K562 (cell line): ENCODE results near the gene A4GALT. TPM values are rescaled to one million over a fixed set of nuclear protein-coding genes. Genes with fewer than 3 reads are reported as not detected.

ENCODE experiments used
- ATAC-seq: fragments of 200-7000 bp; cut with Tn5 transposase; 3 replicates; pipeline ENCODE4 v1.9.1; 2020; ENCODE audit warnings: moderate library complexity
- BruUV-seq: library from RNA; stranded (reverse); fragments of 400-500 nt; replicated peaks from 2 replicates; lab custom pipeline; 2021; lab: Mats Ljungman, UMichigan
- CTCF ChIA-PET: fragments of 300-600 bp; formaldehyde crosslinking; extraction: SDS; loops from one replicate; lab custom pipeline; 2021; ENCODE audit warnings: low intra/inter-chr PET ratio; lab: Yijun Ruan, JAX
- POLR2A ChIA-PET: fragments of 300-600, 350-650 bp; sonication (Branson Sonifier 250); formaldehyde crosslinking; extraction: SDS; loops from one replicate; lab custom pipeline; 2021; ENCODE audit warnings: antibody characterized with exemption, inconsistent platforms; lab: Yijun Ruan, JAX
- DNase-seq, 4 experiments: peaks; one replicate each; pipeline versions ENCODE4 v3.0.0 to v3.0.0-alpha.2; 2011 to 2018; ENCODE audit warnings: low spot score in 3 of 4, mixed read lengths in 3 of 4; ENCODE audit errors: extremely low read depth in 1 of 4
- FAIRE-seq: peaks from 2 replicates; lab custom pipeline; 2011; peaks lifted over from hg19 to GRCh38; lab: Jason Lieb, UNC
- H2AFZ ChIP-seq: 2 replicates; pipeline ENCODE4 v1.6.0; 2011; ENCODE audit warnings: low read depth, low read length, control low read depth, inconsistent platforms
- H3K27ac ChIP-seq: fragments of 200-600 bp; 3 replicates; pipeline ENCODE4 v1.8.0; 2011; ENCODE audit warnings: low read depth, mild to moderate bottlenecking, control low read depth, inconsistent platforms, low read length, moderate library complexity, mixed read lengths; ENCODE audit errors: extremely low read depth
- H3K27me3 ChIP-seq, 2 experiments: fragments of 300-600 bp in 1 of 2; 2 replicates in 1 of 2; 3 replicates in 1 of 2; pipeline versions ENCODE4 v1.6.0 to v1.8.0; 2011; ENCODE audit warnings: inconsistent platforms in 2 of 2, low read length in 2 of 2, mild to moderate bottlenecking in 1 of 2, mixed read lengths in 1 of 2, moderate library complexity in 1 of 2; ENCODE audit not compliant: control insufficient read depth in 2 of 2, insufficient read depth in 2 of 2
- H3K36me3 ChIP-seq: fragments of 300-600 bp; 3 replicates; pipeline ENCODE4 v1.8.0; 2011; ENCODE audit warnings: mild to moderate bottlenecking, low read length, inconsistent platforms; ENCODE audit not compliant: control insufficient read depth, insufficient read depth
- H3K4me1 ChIP-seq, 2 experiments: fragments of 200-600 bp in 1 of 2; replicated peaks in 1 of 2; 2 replicates in 1 of 2; 3 replicates in 1 of 2; pipeline versions ENCODE4 v1.5.1 to v1.8.0; 2011; ENCODE audit warnings: inconsistent platforms in 2 of 2, low read length in 2 of 2, mild to moderate bottlenecking in 1 of 2, mixed read lengths in 1 of 2, moderate library complexity in 1 of 2; ENCODE audit not compliant: control insufficient read depth in 2 of 2, insufficient read depth in 2 of 2
- H3K4me2 ChIP-seq: 2 replicates; pipeline ENCODE4 v1.6.1; 2011; ENCODE audit warnings: low read length, control low read depth, inconsistent platforms, mixed read lengths; ENCODE audit not compliant: insufficient read depth
- H3K4me3 ChIP-seq: fragments of 200-600 bp; sonication (generic), shearing (Covaris generic); 2 replicates; pipeline ENCODE4 v1.5.1; 2016; ENCODE audit warnings: control low read depth, inconsistent platforms
- H3K79me2 ChIP-seq: fragments of 200-600 bp; 3 replicates; pipeline ENCODE4 v1.8.0; 2011; ENCODE audit warnings: low read length, inconsistent platforms; ENCODE audit not compliant: control insufficient read depth, insufficient read depth
- H3K9ac ChIP-seq, 2 experiments: 2 replicates each; pipeline versions ENCODE4 v1.6.0 to v1.6.1; 2011; ENCODE audit warnings: low read depth in 2 of 2, low read length in 2 of 2, control low read depth in 1 of 2, inconsistent platforms in 1 of 2, mild to moderate bottlenecking in 1 of 2, mixed read lengths in 1 of 2; ENCODE audit not compliant: insufficient read depth in 1 of 2
- H3K9me1 ChIP-seq: one replicate; pipeline ENCODE4 v1.6.0; 2011; ENCODE audit warnings: inconsistent platforms, mild to moderate bottlenecking, low read length, moderate library complexity; ENCODE audit not compliant: control insufficient read depth, insufficient read depth
- H3K9me3 ChIP-seq: replicated peaks from 2 replicates; pipeline ENCODE4 v1.5.1; 2011; ENCODE audit warnings: low read depth, low read length, inconsistent platforms; ENCODE audit not compliant: control insufficient read depth, insufficient read depth
- H4K20me1 ChIP-seq: replicated peaks from 2 replicates; pipeline ENCODE4 v1.6.1; 2011; ENCODE audit warnings: low read length, inconsistent platforms, mixed read lengths; ENCODE audit not compliant: control insufficient read depth, insufficient read depth
- CREM ChIP-seq: IDR thresholded peaks from 2 replicates; pipeline ENCODE4 v1.6.1; 2014; ENCODE audit warnings: antibody characterized with exemption, low read depth
- JUN ChIP-seq, 2 experiments: sonication (generic) in 1 of 2; formaldehyde crosslinking in 1 of 2; IDR thresholded peaks; 2 replicates each; pipeline versions ENCODE4 v1.6.1 to v1.8.0; 2012 to 2022; ENCODE audit warnings: borderline replicate concordance in 2 of 2, mild to moderate bottlenecking in 2 of 2, improper control_type of control experiment in 1 of 2, low read depth in 1 of 2, low read length in 1 of 2, missing genetic modification reagents in 1 of 2
- KAT8 ChIP-seq: fragments of 450-650 bp; IDR thresholded peaks from 2 replicates; pipeline ENCODE4 v1.6.1; 2016; ENCODE audit warnings: low read depth, mild to moderate bottlenecking
- TBP ChIP-seq: optimal IDR thresholded peaks from 2 replicates; pipeline ENCODE3; 2011; ENCODE audit warnings: low read depth, low read length, improper control_type of control experiment
- ZNF217 ChIP-seq: sonication (generic); formaldehyde crosslinking; IDR thresholded peaks from 2 replicates; pipeline ENCODE4 v1.8.0; 2022; ENCODE audit warnings: mild to moderate bottlenecking, missing genetic modification reagents
- ZNF316 ChIP-seq: fragments of 450-650 bp; IDR thresholded peaks from 2 replicates; pipeline ENCODE4 v1.6.1; 2016
- WGBS: fragments of 100-300 bp; shearing (Covaris generic); methylation state at CpG from one replicate; pipeline ENCODE4 v1.1.6; 2016; ENCODE audit warnings: low coverage, mixed read lengths; ENCODE audit not compliant: insufficient coverage; ENCODE audit errors: missing lambda C conversion rate; 5-methylcytosine and 5-hydroxymethylcytosine counted together
- in situ Hi-C: fragments of 300-500 bp; cut with MboI; formaldehyde crosslinking; loops from 4 replicates; pipeline ENCODE4 v1.15.0; 2018; ENCODE audit warnings: inconsistent platforms, mixed read lengths
- intact Hi-C: fragments of 100-400 bp; cut with micrococcal nuclease; formaldehyde crosslinking; loops from 2 replicates; pipeline ENCODE4 v1.14.2; 2022
- polyA plus RNA-seq, 8 experiments: library from polyadenylated mRNA; depleted of rRNA in 4 of 8; stranded (reverse) in 5 of 8; unstranded in 3 of 8; fragments of >200 nt; fragmentation: Nextera tagmentation in 2 of 8; fragmentation: Illumina TruSeq in 1 of 8; extraction: Ambion mirVana in 2 of 8; extraction: Trizol in 1 of 8; gene quantifications; 2 replicates each; pipeline versions ENCODE4 v1.2.1 to v1.2.3, GENCODE V29; 2011 to 2014; ENCODE audit warnings: inconsistent platforms in 1 of 8, missing spikeins in 1 of 8
- total RNA-seq, 7 experiments: library from RNA; depleted of rRNA in 6 of 7; stranded (reverse); fragments of >200 nt in 6 of 7; fragmentation: Illumina TruSeq in 2 of 7; extraction: Trizol in 2 of 7; gene quantifications; 2 replicates each; pipeline versions ENCODE4 v1.2.1 to v1.2.3, GENCODE V29; 2011 to 2021; ENCODE audit warnings: low replicate concordance in 1 of 7
- TF ChIP-seq, protein P1 (sequence below), 2 experiments: fragments of 450-650 bp in 1 of 2; sonication (generic) in 1 of 2; formaldehyde crosslinking in 1 of 2; IDR thresholded peaks; 2 replicates each; pipeline versions ENCODE4 v1.7.1 to v1.9.0; 2016 to 2022; ENCODE audit warnings: inconsistent platforms in 1 of 2, mild to moderate bottlenecking in 1 of 2, missing genetic modification reagents in 1 of 2
- TF ChIP-seq, protein P2 (sequence below): IDR thresholded peaks from 2 replicates; pipeline ENCODE4 v1.6.1; 2016; ENCODE audit warnings: missing genetic modification characterization, missing compliant biosample characterization
- TF ChIP-seq, protein P3 (sequence below), 2 experiments: fragments of 450-650 bp in 1 of 2; sonication (generic) in 1 of 2; formaldehyde crosslinking in 1 of 2; IDR thresholded peaks in 1 of 2; conservative IDR thresholded peaks in 1 of 2; 2 replicates each; pipeline versions ENCODE4 v1.6.1 to v1.8.1; 2016 to 2023; ENCODE audit warnings: mild to moderate bottlenecking in 2 of 2, moderate library complexity in 2 of 2, inconsistent platforms in 1 of 2, missing genetic modification reagents in 1 of 2

A4GALT gene
- total and polyA plus RNA-seq, 9 of the 15 experiments (the other 6 are each of a cell fraction or from before 2014, with no cell fraction given), result 0.07 to 0.11 TPM; not detected in 7

DNA sequence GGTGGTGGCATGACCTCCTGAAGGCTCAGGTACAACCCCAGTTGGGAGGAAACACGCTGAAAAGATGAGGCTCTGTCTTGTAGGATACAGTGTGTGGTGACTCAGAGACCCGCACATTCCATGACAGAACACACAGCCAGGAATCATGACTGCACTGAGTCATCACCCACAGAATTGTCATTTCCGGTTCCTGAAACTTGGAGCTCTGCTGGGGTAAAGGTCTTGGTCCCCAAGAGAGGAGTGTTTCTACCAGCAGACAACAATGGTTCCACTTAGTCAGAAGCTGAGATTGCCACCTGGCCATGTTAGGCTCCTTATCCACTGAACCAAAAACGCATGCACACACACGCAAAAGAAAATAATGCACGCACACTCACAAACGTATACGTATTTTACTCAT is 40.0 kb downstream of the A4GALT start:
- BruUV-seq, result no TSS peak
- H3K27ac ChIP-seq, result no peak overlapping the region
- 15% methylated on average over 7 of the region's 8 CpGs for WGBS
- no peaks in the 10 kb centered on the region for H3K9me3 ChIP-seq
- peaks cover 0 to 7% of the 10 kb centered on the region in 2 experiments; a peak in 4 of 5 replicates for H3K27me3 ChIP-seq
- H2AFZ ChIP-seq, result no peak overlapping the region
- no peaks in the 10 kb centered on the region for H3K79me2 ChIP-seq
- intact Hi-C loops (no loop called here), in situ Hi-C loops (no loop called here)
- ATAC-seq (no peak), DNase-seq (peak in 2 of 4 experiments; percentile 23 to 24), FAIRE-seq (no peak)
- CTCF ChIA-PET, result no interaction called here
- H3K9ac ChIP-seq, result no peak overlapping the region
- H3K4me2 ChIP-seq, result no peak overlapping the region
- H4K20me1 ChIP-seq, result no peaks in the 10 kb centered on the region
- H3K36me3 ChIP-seq, result no peaks in the 10 kb centered on the region
- no peaks in the 10 kb centered on the region for H3K9me1 ChIP-seq
- POLR2A ChIA-PET, result no interaction called here
- H3K4me1 ChIP-seq, result no peaks in the 10 kb centered on the region; a peak in 1 of 5 replicates
- H3K4me3 ChIP-seq, result no peak overlapping the region
- TF ChIP-seq JUN (IDR thresholded peaks at IDR 0.05; ENCODE audit: borderline replicate concordance, low read depth, low read length), result peak; percentile 39; the same call in 1 of the 2 replicates
- no peak for TF ChIP-seq JUN (CRISPR knock-in tag; IDR thresholded peaks at IDR 0.05; ENCODE audit: borderline replicate concordance)
- TF ChIP-seq, protein P1, sequence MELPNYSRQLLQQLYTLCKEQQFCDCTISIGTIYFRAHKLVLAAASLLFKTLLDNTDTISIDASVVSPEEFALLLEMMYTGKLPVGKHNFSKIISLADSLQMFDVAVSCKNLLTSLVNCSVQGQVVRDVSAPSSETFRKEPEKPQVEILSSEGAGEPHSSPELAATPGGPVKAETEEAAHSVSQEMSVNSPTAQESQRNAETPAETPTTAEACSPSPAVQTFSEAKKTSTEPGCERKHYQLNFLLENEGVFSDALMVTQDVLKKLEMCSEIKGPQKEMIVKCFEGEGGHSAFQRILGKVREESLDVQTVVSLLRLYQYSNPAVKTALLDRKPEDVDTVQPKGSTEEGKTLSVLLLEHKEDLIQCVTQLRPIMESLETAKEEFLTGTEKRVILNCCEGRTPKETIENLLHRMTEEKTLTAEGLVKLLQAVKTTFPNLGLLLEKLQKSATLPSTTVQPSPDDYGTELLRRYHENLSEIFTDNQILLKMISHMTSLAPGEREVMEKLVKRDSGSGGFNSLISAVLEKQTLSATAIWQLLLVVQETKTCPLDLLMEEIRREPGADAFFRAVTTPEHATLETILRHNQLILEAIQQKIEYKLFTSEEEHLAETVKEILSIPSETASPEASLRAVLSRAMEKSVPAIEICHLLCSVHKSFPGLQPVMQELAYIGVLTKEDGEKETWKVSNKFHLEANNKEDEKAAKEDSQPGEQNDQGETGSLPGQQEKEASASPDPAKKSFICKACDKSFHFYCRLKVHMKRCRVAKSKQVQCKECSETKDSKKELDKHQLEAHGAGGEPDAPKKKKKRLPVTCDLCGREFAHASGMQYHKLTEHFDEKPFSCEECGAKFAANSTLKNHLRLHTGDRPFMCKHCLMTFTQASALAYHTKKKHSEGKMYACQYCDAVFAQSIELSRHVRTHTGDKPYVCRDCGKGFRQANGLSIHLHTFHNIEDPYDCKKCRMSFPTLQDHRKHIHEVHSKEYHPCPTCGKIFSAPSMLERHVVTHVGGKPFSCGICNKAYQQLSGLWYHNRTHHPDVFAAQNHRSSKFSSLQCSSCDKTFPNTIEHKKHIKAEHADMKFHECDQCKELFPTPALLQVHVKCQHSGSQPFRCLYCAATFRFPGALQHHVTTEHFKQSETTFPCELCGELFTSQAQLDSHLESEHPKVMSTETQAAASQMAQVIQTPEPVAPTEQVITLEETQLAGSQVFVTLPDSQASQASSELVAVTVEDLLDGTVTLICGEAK (IDR thresholded peaks at IDR 0.05), result peak; percentile 62; the same call in 1 of the 2 replicates
- TF ChIP-seq, protein P1 (CRISPR knock-in tag; IDR thresholded peaks at IDR 0.05), result no peak
- TF ChIP-seq, protein P2, sequence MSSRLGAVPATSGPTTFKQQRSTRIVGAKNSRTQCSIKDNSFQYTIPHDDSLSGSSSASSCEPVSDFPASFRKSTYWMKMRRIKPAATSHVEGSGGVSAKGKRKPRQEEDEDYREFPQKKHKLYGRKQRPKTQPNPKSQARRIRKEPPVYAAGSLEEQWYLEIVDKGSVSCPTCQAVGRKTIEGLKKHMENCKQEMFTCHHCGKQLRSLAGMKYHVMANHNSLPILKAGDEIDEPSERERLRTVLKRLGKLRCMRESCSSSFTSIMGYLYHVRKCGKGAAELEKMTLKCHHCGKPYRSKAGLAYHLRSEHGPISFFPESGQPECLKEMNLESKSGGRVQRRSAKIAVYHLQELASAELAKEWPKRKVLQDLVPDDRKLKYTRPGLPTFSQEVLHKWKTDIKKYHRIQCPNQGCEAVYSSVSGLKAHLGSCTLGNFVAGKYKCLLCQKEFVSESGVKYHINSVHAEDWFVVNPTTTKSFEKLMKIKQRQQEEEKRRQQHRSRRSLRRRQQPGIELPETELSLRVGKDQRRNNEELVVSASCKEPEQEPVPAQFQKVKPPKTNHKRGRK, result no peak
- no peak for TF ChIP-seq KAT8
- no peak for TF ChIP-seq TBP
- TF ChIP-seq ZNF316, result no peak
- TF ChIP-seq ZNF217 (CRISPR knock-in tag), result no peak
- peak; percentile 26; the same call in 1 of the 2 replicates for TF ChIP-seq CREM
- TF ChIP-seq, protein P3, sequence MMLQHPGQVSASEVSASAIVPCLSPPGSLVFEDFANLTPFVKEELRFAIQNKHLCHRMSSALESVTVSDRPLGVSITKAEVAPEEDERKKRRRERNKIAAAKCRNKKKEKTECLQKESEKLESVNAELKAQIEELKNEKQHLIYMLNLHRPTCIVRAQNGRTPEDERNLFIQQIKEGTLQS (IDR thresholded peaks at IDR 0.05), result peak; percentile 79
- TF ChIP-seq, protein P3 (CRISPR knock-in tag; conservative IDR thresholded peaks at IDR 0.05), result no peak
